Lung (tissue), 12 donors: Measurements from ENCODE around the gene HDAC4. TPM values are rescaled to one million over a fixed set of nuclear protein-coding genes. Genes with fewer than 3 reads are reported as not detected.
A peak's percentile ranks its signal among the peaks of the same experiment; 100 is the strongest.

Experiments used
- ATAC-seq: fragments of 200-7000 bp; cut with Tn5 transposase; one replicate; pipeline ENCODE4 v1.9.1; 2020; ENCODE audit warnings: moderate number of reproducible peaks; ENCODE audit not compliant: insufficient read depth, low FRiP score
- DNase-seq, 3 donors: peaks; one replicate each; pipeline ENCODE4 v3.0.0-alpha.2; 2013 to 2017
- H3K27ac ChIP-seq, 2 donors: one replicate each; pipeline ENCODE4 v1.5.1; 2013; ENCODE audit warnings: mild to moderate bottlenecking in 2 of 2, moderate library complexity in 2 of 2, control low read depth in 1 of 2, inconsistent platforms in 1 of 2, low read depth in 1 of 2, low read length in 1 of 2
- H3K27me3 ChIP-seq, 3 donors: one replicate each; pipeline ENCODE4 v1.5.1; 2013; ENCODE audit warnings: low read length in 2 of 3; ENCODE audit not compliant: control insufficient read depth in 3 of 3, insufficient read depth in 3 of 3
- H3K36me3 ChIP-seq, 4 donors: one replicate each; pipeline ENCODE4 v1.5.1; 2013; ENCODE audit warnings: low read length in 4 of 4, mild to moderate bottlenecking in 1 of 4, moderate library complexity in 1 of 4; ENCODE audit not compliant: control insufficient read depth in 4 of 4, insufficient read depth in 4 of 4
- H3K4me1 ChIP-seq, 5 donors: one replicate each; pipeline ENCODE4 v1.5.1; 2013; ENCODE audit warnings: low read length in 5 of 5, mild to moderate bottlenecking in 2 of 5, moderate library complexity in 1 of 5; ENCODE audit not compliant: control insufficient read depth in 5 of 5, insufficient read depth in 5 of 5
- H3K4me3 ChIP-seq: one replicate; pipeline ENCODE4 v1.5.1; 2013; ENCODE audit warnings: mild to moderate bottlenecking, control low read depth, moderate library complexity
- H3K9ac ChIP-seq, 2 donors: one replicate each; pipeline ENCODE4 v1.5.1; 2013; ENCODE audit warnings: low read length in 2 of 2, control low read depth in 1 of 2; ENCODE audit not compliant: insufficient read depth in 1 of 2
- H3K9me3 ChIP-seq, 4 donors: one replicate each; pipeline ENCODE4 v1.5.1; 2013; ENCODE audit warnings: low read length in 3 of 4, mild to moderate bottlenecking in 1 of 4, moderate library complexity in 1 of 4; ENCODE audit not compliant: control insufficient read depth in 4 of 4, insufficient read depth in 3 of 4
- CTCF ChIP-seq: IDR thresholded peaks from 2 replicates; pipeline ENCODE4 v1.5.1; 2012; ENCODE audit warnings: mild to moderate bottlenecking; ENCODE audit errors: control extremely low read depth, extremely low read depth
- WGBS, 2 donors: extraction: QIAGEN DNeasy Blood & Tissue Kit; methylation state at CpG; one replicate each; pipeline ENCODE4 v1.1.7; 2013; 5-methylcytosine and 5-hydroxymethylcytosine counted together
- polyA plus RNA-seq, 2 donors: library from polyadenylated mRNA; stranded (reverse); fragments of 200-250 nt; gene quantifications; one replicate each; pipeline ENCODE4 v1.2.1, GENCODE V29; 2013
- total RNA-seq, 2 donors: library from RNA; depleted of rRNA in 1 of 2; stranded (reverse); fragments of >200 nt in 1 of 2; gene quantifications; one replicate each; pipeline ENCODE4 v1.2.1, GENCODE V29; 2014 to 2021
- donor health status: control.
- donor health status: control.
- donor health status: Bipolar disorder and iron deficiency.
- donor health status: healthy.
- donor health status: DM: yes; HTN: yes; CAD: no.

Gene HDAC4
- total and polyA plus RNA-seq, 4 donors, result 6.9 to 47.7 (median 20.7) TPM

GRCh38 chr2:239200646-239201530, 199.9 kb downstream of the HDAC4 start:
- Histone ChIP-seq H3K27ac (peak overlapping the region in 1 of 2 donors; percentile 58), H3K9ac (no peak overlapping the region), H3K27me3 (no peaks in the 10 kb centered on the region), H3K4me1 (peaks cover 0 to 9% (median 4%) of the 10 kb centered on the region in 5 donors), H3K36me3 (peaks cover 0 to 17% (median 1%) of the 10 kb centered on the region in 4 donors), H3K4me3 (no peak overlapping the region), H3K9me3 (no peaks in the 10 kb centered on the region)
- 89 to 92% methylated on average over 20 of the region's 20 CpGs for WGBS, 2 donors
- TF ChIP-seq CTCF, result no peak
- DNase-seq (no peak), ATAC-seq (no peak)

GRCh38 chr2:239199041-239199768, 201.6 kb downstream of the HDAC4 start:
- peaks cover 0 to 22% (median 1%) of the 10 kb centered on the region in 4 donors for H3K36me3 ChIP-seq
- WGBS, 2 donors, result 61 to 79% methylated on average over 21 of the region's 21 CpGs
- no peak for ATAC-seq

GRCh38 chr2:239198221-239198620, 202.6 kb downstream of the HDAC4 start:
- Histone ChIP-seq H3K9me3 (no peaks in the 10 kb centered on the region), H3K27ac (no peak overlapping the region), H3K36me3 (peaks cover 0 to 20% (median 1%) of the 10 kb centered on the region in 4 donors), H3K4me3 (no peak overlapping the region), H3K27me3 (no peaks in the 10 kb centered on the region), H3K9ac (no peak overlapping the region), H3K4me1 (peaks cover 0 to 15% (median 4%) of the 10 kb centered on the region in 5 donors)
- no peak for TF ChIP-seq CTCF
- no peak for ATAC-seq
- peak in 1 of 3 donors; percentile 7 for DNase-seq
- 89 to 93% methylated on average over 8 of the region's 8 CpGs for WGBS, 2 donors

More at GRCh38 chr2:239199041-239199768, 201.6 kb downstream of the HDAC4 start:
- no peaks in the 10 kb centered on the region for H3K9me3 ChIP-seq
- H3K4me1 ChIP-seq, result peaks cover 0 to 9% (median 4%) of the 10 kb centered on the region in 5 donors
- TF ChIP-seq CTCF, result no peak
- peak overlapping the region in 1 of 2 donors; percentile 51 for H3K9ac ChIP-seq
- H3K4me3 ChIP-seq, result no peak overlapping the region
- H3K27me3 ChIP-seq, result no peaks in the 10 kb centered on the region
- H3K27ac ChIP-seq, result peak overlapping the region in 1 of 2 donors; percentile 35
- DNase-seq, result peak; percentile 68 to 83 (median 69)
